NCI-H510A treated with DMSO at 0.1 percent for 48 hours (cell line): ENCODE data around the gene MTRF1.
"Not testable (repeated sequence)": the region's sequence is repeated elsewhere in the genome, so short reads cannot be mapped to it uniquely, and the experiment has no call there.

Source experiments
- DNase-seq: peaks from one replicate; lab custom pipeline; 2025; lab: John Stamatoyannopoulos, UW

MTRF1 gene

GRCh38 chr13:41177616-41178015 lies 85.8 kb downstream of the MTRF1 start:
- DNase-seq: no peak

GRCh38 chr13:41175576-41175975 lies 87.8 kb downstream of the MTRF1 start:
- not testable (repeated sequence) for DNase-seq
